Measurements from ENCODE around the gene UBA52. TPM values are rescaled to one million over a fixed set of nuclear protein-coding genes. Genes with fewer than 3 reads are reported as not detected.
A peak's percentile ranks its signal among the peaks of the same experiment; 100 is the strongest.

The UBA52 gene
- total and polyA plus RNA-seq, 2 of the 13 experiments (the other 11 are each of a cell fraction or from before 2014, with no cell fraction given): 959 to 1,782 TPM

DNA sequence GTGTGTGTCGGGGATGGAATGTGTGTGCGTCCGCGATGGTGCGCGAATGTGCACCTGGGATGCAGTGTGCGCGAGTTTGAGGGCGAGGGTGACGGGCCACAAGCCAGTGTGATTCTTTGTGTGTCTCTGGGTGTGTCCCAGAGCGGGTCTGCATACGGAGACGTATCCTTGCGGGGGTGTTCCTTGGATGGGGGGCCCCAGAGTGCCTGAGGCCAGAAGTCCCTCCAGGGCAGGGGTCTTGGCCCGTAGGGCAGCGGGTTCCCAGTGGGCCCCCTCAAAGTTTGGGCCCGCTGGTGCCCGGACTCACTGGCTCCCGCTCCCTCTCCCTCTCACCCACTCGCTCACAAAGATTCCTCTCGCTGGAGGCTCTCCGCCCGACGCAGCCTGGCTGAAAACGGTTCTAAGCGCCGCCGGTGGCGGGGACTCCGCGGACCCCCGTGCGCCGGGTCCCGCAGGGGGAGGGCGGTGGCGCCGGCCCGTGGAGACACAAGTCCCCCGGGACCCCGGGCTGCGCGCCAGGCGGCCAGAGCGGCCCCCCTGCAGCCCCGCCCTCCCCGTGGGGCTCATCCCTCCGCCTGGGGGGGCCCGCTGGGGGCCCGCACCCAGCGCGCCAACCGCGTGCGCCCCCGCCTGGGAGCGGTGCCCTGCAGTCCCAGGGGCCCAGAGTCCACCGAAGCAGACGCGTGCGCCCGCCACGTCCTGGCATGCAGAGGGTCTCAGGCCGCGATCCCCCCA lies 34.1 kb downstream of the UBA52 start (continued):
- no peak for TF ChIP-seq CHD4 (IDR thresholded peaks at IDR 0.05; ENCODE audit: borderline replicate concordance, low read length)
- no peak for TF ChIP-seq POLR2AphosphoS2 (IDR thresholded peaks at IDR 0.05; ENCODE audit: low read depth, low read length)
- TF ChIP-seq TIGD3 (CRISPR knock-in tag; IDR thresholded peaks at IDR 0.05; ENCODE audit: borderline replicate concordance): no peak
- TF ChIP-seq ZSCAN31 (CRISPR knock-in tag; IDR thresholded peaks at IDR 0.05; ENCODE audit: low read depth): 0 out of 2 replicates have a peak, but pooled peaks have one; percentile 3
- TF ChIP-seq SAP130 (CRISPR knock-in tag; IDR thresholded peaks at IDR 0.05; ENCODE audit: low read depth): peak; percentile 60
- no peak for TF ChIP-seq ZNF567 (CRISPR knock-in tag; IDR thresholded peaks at IDR 0.05; ENCODE audit: borderline replicate concordance)
- TF ChIP-seq ZNF652 (CRISPR knock-in tag; IDR thresholded peaks at IDR 0.05; ENCODE audit: borderline replicate concordance, low read depth): no peak
- TF ChIP-seq KIAA2018 (CRISPR knock-in tag; IDR thresholded peaks at IDR 0.05; ENCODE audit: borderline replicate concordance): no peak
- 0 out of 2 replicates have a peak, but pooled peaks have one; percentile 3 for TF ChIP-seq SOX5 (CRISPR knock-in tag; IDR thresholded peaks at IDR 0.05; ENCODE audit: borderline replicate concordance)
- TF ChIP-seq, protein P1, sequence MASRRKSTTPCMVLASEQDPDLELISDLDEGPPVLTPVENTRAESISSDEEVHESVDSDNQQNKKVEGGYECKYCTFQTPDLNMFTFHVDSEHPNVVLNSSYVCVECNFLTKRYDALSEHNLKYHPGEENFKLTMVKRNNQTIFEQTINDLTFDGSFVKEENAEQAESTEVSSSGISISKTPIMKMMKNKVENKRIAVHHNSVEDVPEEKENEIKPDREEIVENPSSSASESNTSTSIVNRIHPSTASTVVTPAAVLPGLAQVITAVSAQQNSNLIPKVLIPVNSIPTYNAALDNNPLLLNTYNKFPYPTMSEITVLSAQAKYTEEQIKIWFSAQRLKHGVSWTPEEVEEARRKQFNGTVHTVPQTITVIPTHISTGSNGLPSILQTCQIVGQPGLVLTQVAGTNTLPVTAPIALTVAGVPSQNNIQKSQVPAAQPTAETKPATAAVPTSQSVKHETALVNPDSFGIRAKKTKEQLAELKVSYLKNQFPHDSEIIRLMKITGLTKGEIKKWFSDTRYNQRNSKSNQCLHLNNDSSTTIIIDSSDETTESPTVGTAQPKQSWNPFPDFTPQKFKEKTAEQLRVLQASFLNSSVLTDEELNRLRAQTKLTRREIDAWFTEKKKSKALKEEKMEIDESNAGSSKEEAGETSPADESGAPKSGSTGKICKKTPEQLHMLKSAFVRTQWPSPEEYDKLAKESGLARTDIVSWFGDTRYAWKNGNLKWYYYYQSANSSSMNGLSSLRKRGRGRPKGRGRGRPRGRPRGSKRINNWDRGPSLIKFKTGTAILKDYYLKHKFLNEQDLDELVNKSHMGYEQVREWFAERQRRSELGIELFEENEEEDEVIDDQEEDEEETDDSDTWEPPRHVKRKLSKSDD (CRISPR knock-in tag; IDR thresholded peaks at IDR 0.05; ENCODE audit: low read depth): no peak
